RWPE2 (cell line): ENCODE data around the gene TRAF5.

ENCODE experiments used
- ATAC-seq: fragments of 200-7000 bp; cut with Tn5 transposase; 3 replicates; pipeline ENCODE4 v1.9.1; 2021; ENCODE audit warnings: low read depth
- DNase-seq: peaks from one replicate; pipeline ENCODE4 v3.0.0-alpha.2; 2020; ENCODE audit warnings: low spot score
- H3K27ac ChIP-seq: fragments of 450-650 bp; 2 replicates; pipeline ENCODE4 v1.5.1; 2017; ENCODE audit warnings: mild to moderate bottlenecking; ENCODE audit not compliant: poor library complexity, severe bottlenecking
- H3K27me3 ChIP-seq: fragments of 250-450 bp; sonication (Bioruptor Pico); 2 replicates; pipeline ENCODE4 v1.5.1; 2021; ENCODE audit warnings: mild to moderate bottlenecking, moderate library complexity; ENCODE audit not compliant: insufficient read depth, poor library complexity, severe bottlenecking
- H3K36me3 ChIP-seq: fragments of 250-450 bp; sonication (Bioruptor Pico); 2 replicates; pipeline ENCODE4 v1.5.1; 2020; ENCODE audit warnings: low read depth, mild to moderate bottlenecking, moderate library complexity
- H3K4me1 ChIP-seq: fragments of 250-450 bp; sonication (Bioruptor Pico); 2 replicates; pipeline ENCODE4 v1.5.1; 2021; ENCODE audit warnings: mild to moderate bottlenecking, moderate library complexity; ENCODE audit not compliant: insufficient read depth, poor library complexity, severe bottlenecking
- H3K4me3 ChIP-seq: fragments of 250-450 bp; sonication (Bioruptor Pico); 2 replicates; pipeline ENCODE4 v1.5.1; 2021; ENCODE audit warnings: mild to moderate bottlenecking, moderate library complexity; ENCODE audit not compliant: severe bottlenecking
- H3K9me3 ChIP-seq: fragments of 250-450 bp; sonication (Bioruptor Pico); 2 replicates; pipeline ENCODE4 v1.5.1; 2021; ENCODE audit warnings: mild to moderate bottlenecking, moderate library complexity; ENCODE audit not compliant: severe bottlenecking
- CTCF ChIP-seq: fragments of 450-650 bp; IDR thresholded peaks from one replicate; pipeline ENCODE4 v1.5.1; 2017; ENCODE audit warnings: mild to moderate bottlenecking, moderate library complexity; ENCODE audit not compliant: poor library complexity, severe bottlenecking

The TRAF5 gene

GRCh38 chr1:211326140-211326527 lies 499 bp upstream of the TRAF5 start:
- H3K9me3 ChIP-seq, result no peaks in the 10 kb centered on the region
- no peak for TF ChIP-seq CTCF
- peak overlapping the region; percentile 58 for H3K4me3 ChIP-seq
- no peaks in the 10 kb centered on the region for H3K27me3 ChIP-seq
- H3K4me1 ChIP-seq, result no peaks in the 10 kb centered on the region
- DNase-seq, result no peak
- no peak for ATAC-seq
- H3K27ac ChIP-seq, result no peak overlapping the region
- H3K36me3 ChIP-seq, result no peaks in the 10 kb centered on the region

- DNase-seq, result no peak
- no peaks in the 10 kb centered on the region for H3K36me3 ChIP-seq
- H3K4me1 ChIP-seq, result no peaks in the 10 kb centered on the region
- H3K9me3 ChIP-seq, result no peaks in the 10 kb centered on the region
- no peak for TF ChIP-seq CTCF
- peak overlapping the region; percentile 58 for H3K4me3 ChIP-seq
- ATAC-seq, result peak; percentile 40
- H3K27ac ChIP-seq, result no peak overlapping the region
- no peaks in the 10 kb centered on the region for H3K27me3 ChIP-seq
Observed at GRCh38 chr1:211327346-211327921, 801 bp downstream of the TRAF5 start.

- Histone ChIP-seq H3K4me1 (no peaks in the 10 kb centered on the region), H3K27me3 (no peaks in the 10 kb centered on the region), H3K9me3 (no peaks in the 10 kb centered on the region), H3K4me3 (no peak overlapping the region), H3K27ac (no peak overlapping the region), H3K36me3 (no peaks in the 10 kb centered on the region)
- ATAC-seq (no peak), DNase-seq (no peak)
- no peak for TF ChIP-seq CTCF
Observed at GRCh38 chr1:211328084-211328694, 1.6 kb downstream of the TRAF5 start.

GRCh38 chr1:211328866-211329475 lies 2.3 kb downstream of the TRAF5 start:
- no peaks in the 10 kb centered on the region for H3K4me1 ChIP-seq
- no peaks in the 10 kb centered on the region for H3K27me3 ChIP-seq
- H3K36me3 ChIP-seq, result no peaks in the 10 kb centered on the region
- no peaks in the 10 kb centered on the region for H3K9me3 ChIP-seq
- DNase-seq (no peak), ATAC-seq (no peak)
- no peak overlapping the region for H3K27ac ChIP-seq
- no peak overlapping the region for H3K4me3 ChIP-seq
- TF ChIP-seq CTCF, result no peak

- Histone ChIP-seq H3K4me3 (no peak overlapping the region), H3K27ac (no peak overlapping the region), H3K9me3 (no peaks in the 10 kb centered on the region), H3K36me3 (no peaks in the 10 kb centered on the region), H3K4me1 (no peaks in the 10 kb centered on the region), H3K27me3 (no peaks in the 10 kb centered on the region)
- DNase-seq, result no peak
- no peak for ATAC-seq
- TF ChIP-seq CTCF, result no peak
Observed at GRCh38 chr1:211329764-211330201, 3.1 kb downstream of the TRAF5 start.
